Epithelial cell of proximal tubule (primary cell): ENCODE results near the gene FAM25G. TPM values are rescaled to one million over a fixed set of nuclear protein-coding genes. Genes with fewer than 3 reads are reported as not detected.
"Not testable (repeated sequence)": the region's sequence is repeated elsewhere in the genome, so short reads cannot be mapped to it uniquely, and the experiment has no call there.

Experiments
- DNase-seq: peaks from one replicate; pipeline ENCODE4 v3.0.0-alpha.2; 2011; ENCODE audit warnings: low read depth
- H3K4me3 ChIP-seq: 2 replicates; pipeline ENCODE4 v1.5.1; 2011; ENCODE audit warnings: low read depth, mild to moderate bottlenecking, low read length
- CTCF ChIP-seq: conservative IDR thresholded peaks from 2 replicates; pipeline ENCODE4 v1.5.1; 2012; ENCODE audit warnings: low read depth, mild to moderate bottlenecking, low read length
- total RNA-seq: library from RNA; depleted of rRNA; stranded (reverse); fragments of >200 nt; gene quantifications from 2 replicates; pipeline ENCODE4 v1.2.3, GENCODE V29; 2015

Gene FAM25G
- total RNA-seq, 1 donor from 2014 or later: not detected

GRCh38 chr10:47456794-47457527 lies 34.5 kb downstream of the FAM25G start:
- no peak for DNase-seq
- no peak for TF ChIP-seq CTCF
- no peak overlapping the region for H3K4me3 ChIP-seq

- no peak for DNase-seq
- no peak overlapping the region for H3K4me3 ChIP-seq
- no peak for TF ChIP-seq CTCF
These were observed 35.3 kb downstream of the FAM25G start for GRCh38 chr10:47456079-47456785.

GRCh38 chr10:47455350-47456078 lies 36.0 kb downstream of the FAM25G start:
- DNase-seq, H3K4me3 ChIP-seq: not testable (repeated sequence)

GRCh38 chr10:47454780-47455058 lies 36.8 kb downstream of the FAM25G start:
- DNase-seq: no peak
- H3K4me3 ChIP-seq: no peak overlapping the region
- TF ChIP-seq CTCF: no peak

GRCh38 chr10:47454008-47454779 lies 37.3 kb downstream of the FAM25G start:
- TF ChIP-seq CTCF: no peak
- DNase-seq: no peak
- no peak overlapping the region for H3K4me3 ChIP-seq

GRCh38 chr10:47453141-47454007 lies 38.1 kb downstream of the FAM25G start:
- H3K4me3 ChIP-seq: no peak overlapping the region
- TF ChIP-seq CTCF: no peak
- no peak for DNase-seq
